ENCODE results near the gene SGCE.

GRCh38 chr7:94584113-94584512 lies 71.8 kb downstream of the SGCE start:
- TF ChIP-seq HDAC3 (IDR thresholded peaks at IDR 0.05; ENCODE audit: borderline replicate concordance, partially characterized antibody) (no peak), CTCF (IDR thresholded peaks at IDR 0.05 in 2 of 3, conservative IDR thresholded peaks at IDR 0.05 in 1 of 3; ENCODE audit: insufficient read depth in 2 of 3, low read depth in 1 of 3, low read length in 3 of 3) (no peak), EP300 (IDR thresholded peaks at IDR 0.05; ENCODE audit: low read length) (no peak), THRB (CRISPR knock-in tag; conservative IDR thresholded peaks at IDR 0.05) (no peak), EZH2 (IDR thresholded peaks at IDR 0.05; ENCODE audit: borderline replicate concordance, low read depth, low read length) (no peak), TAF7 (tag; IDR thresholded peaks at IDR 0.05) (no peak), RBM39 (optimal IDR thresholded peaks at IDR 0.05; ENCODE audit: low read depth, low read length) (no peak)
